Endothelial cell of umbilical vein (primary cell): ENCODE data around the gene BRF1.

Experiments used
- CTCF ChIP-seq, 2 donors: IDR thresholded peaks; 1 replicate in 1 of 2; 2 replicates in 1 of 2; pipeline ENCODE4 v1.5.1; 2011; ENCODE audit warnings: low read length in 2 of 2, mild to moderate bottlenecking in 2 of 2, moderate library complexity in 2 of 2, control low read depth in 1 of 2, inconsistent platforms in 1 of 2, low read depth in 1 of 2; ENCODE audit not compliant: insufficient read depth in 1 of 2; ENCODE audit errors: extremely low read depth in 1 of 2
- EZH2 ChIP-seq: IDR thresholded peaks from 2 replicates; pipeline ENCODE4 v1.6.1; 2012; ENCODE audit warnings: borderline replicate concordance, low read depth, mild to moderate bottlenecking, moderate library complexity, low read length, inconsistent platforms; ENCODE audit not compliant: severe bottlenecking
- FOS ChIP-seq: IDR thresholded peaks from 2 replicates; pipeline ENCODE4 v1.6.1; 2011; ENCODE audit warnings: mild to moderate bottlenecking, low read length, moderate library complexity, borderline replicate concordance; ENCODE audit not compliant: insufficient read depth
- GATA2 ChIP-seq: IDR thresholded peaks from 2 replicates; pipeline ENCODE4 v1.7.0; 2011; ENCODE audit warnings: low read depth, mild to moderate bottlenecking, moderate library complexity, mixed read lengths, low read length; ENCODE audit not compliant: insufficient read length, insufficient read depth
- MYC ChIP-seq: IDR thresholded peaks from one replicate; pipeline ENCODE4 v1.6.1; 2011; ENCODE audit warnings: mild to moderate bottlenecking, low read depth, low read length
- POLR2A ChIP-seq: IDR thresholded peaks from 2 replicates; pipeline ENCODE4 v1.6.1; 2012; ENCODE audit warnings: low read depth, mild to moderate bottlenecking, control low read depth, low read length
- POLR2AphosphoS5 ChIP-seq: IDR thresholded peaks from 2 replicates; pipeline ENCODE4 v1.6.1; 2012; ENCODE audit warnings: low read depth, mild to moderate bottlenecking, control low read depth, low read length, moderate library complexity; ENCODE audit not compliant: insufficient read depth
- TF ChIP-seq, protein P1 (sequence below): IDR thresholded peaks from 2 replicates; pipeline ENCODE4 v1.6.1; 2011; ENCODE audit not compliant: insufficient read depth, insufficient read length

DNA sequence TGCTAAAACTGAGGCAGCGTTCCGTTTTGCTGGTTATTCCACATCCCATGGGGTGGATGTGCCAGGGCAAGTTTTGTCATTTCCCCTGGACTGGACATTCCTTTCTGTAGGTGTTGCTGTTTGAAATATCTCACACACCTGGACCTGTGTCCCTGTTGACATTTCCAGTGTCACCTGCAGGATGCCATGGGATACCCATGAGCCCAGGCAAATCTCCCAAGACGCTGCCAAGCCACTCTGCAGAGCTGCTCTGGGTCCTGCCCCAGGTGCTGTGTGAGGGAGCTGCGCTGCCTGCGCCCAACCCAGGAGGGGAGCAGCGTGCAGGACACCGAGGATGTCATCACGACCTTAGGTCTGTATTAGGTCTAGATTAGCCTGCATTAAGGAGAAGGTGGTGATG is 8.6 kb upstream of the BRF1 start:
- no peak for TF ChIP-seq EZH2
- TF ChIP-seq CTCF (IDR thresholded peaks at IDR 0.05; ENCODE audit: extremely low read depth in 1 of 2, insufficient read depth in 1 of 2, low read depth in 1 of 2, low read length in 2 of 2), result no peak
- TF ChIP-seq POLR2A, result no peak
- no peak for TF ChIP-seq POLR2AphosphoS5
- TF ChIP-seq MYC, result no peak
- no peak for TF ChIP-seq GATA2
- TF ChIP-seq FOS, result no peak
- TF ChIP-seq, protein P1, sequence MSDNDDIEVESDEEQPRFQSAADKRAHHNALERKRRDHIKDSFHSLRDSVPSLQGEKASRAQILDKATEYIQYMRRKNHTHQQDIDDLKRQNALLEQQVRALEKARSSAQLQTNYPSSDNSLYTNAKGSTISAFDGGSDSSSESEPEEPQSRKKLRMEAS, result no peak
